Measurements from ENCODE around the gene AOC3. TPM values are rescaled to one million over a fixed set of nuclear protein-coding genes. Genes with fewer than 3 reads are reported as not detected.

Gene AOC3
- polyA plus RNA-seq, 1 of the 3 experiments (the other 2 are of a cell fraction) = 0.03 TPM

- CTCF ChIA-PET = no interaction called here
Measured at GRCh38 chr17:42877037-42877436, 26.0 kb downstream of the AOC3 start.

DNA sequence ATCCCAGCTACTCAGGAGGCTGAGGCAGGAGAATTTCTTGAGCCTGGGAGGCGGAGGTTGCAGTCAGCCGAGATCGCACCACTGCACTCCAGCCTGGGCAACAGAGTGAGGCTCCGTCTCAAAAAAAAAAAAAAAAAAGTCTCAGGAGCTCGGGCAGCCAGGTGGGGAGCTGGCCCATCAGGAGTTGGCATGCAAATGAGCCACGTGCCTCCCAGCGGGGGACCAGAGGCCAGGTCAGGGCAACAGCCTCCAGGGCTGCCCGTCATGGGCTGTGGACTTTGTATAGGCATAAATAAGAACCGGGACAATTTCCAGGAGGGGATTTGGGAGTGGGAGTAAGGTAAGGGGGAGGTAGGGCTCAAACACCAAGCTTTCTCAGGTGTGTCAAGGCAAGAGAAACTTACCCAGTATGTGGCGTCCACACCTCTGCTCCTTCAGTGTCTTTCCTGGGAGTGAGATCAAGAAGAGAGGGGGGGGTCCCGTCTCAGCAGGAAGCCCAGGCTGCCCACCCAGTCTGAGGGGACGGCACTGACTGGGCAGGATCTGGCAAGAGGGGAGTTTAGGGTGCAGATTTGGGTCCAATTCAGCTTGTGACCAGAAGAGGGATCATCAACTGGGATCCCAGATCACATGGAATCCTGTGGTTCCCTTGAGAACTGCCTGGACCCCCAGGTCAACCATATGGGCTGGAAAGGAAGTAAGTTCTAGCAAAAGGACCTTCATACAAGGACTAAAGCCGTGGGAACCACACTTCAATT lies 27.3 kb downstream of the AOC3 start:
- no peak overlapping the region for H3K4me3 ChIP-seq (ENCODE audit: low read depth in 2 of 2, low read length in 1 of 2)
- no peaks in the 10 kb centered on the region for H3K9me2 ChIP-seq
- ChIA-PET POLR2A (no interaction called here), CTCF (interaction anchor here (1.3 to 1.6 kb wide), 2 partner anchors 13 to 58 kb away, joined by 3 read pairs; no protein-coding TSS in a partner anchor)
- no peak overlapping the region for H3K9ac ChIP-seq
- H3K79me2 ChIP-seq (ENCODE audit: insufficient read depth) = no peaks in the 10 kb centered on the region
- no peak for DNase-seq
- no peaks in the 10 kb centered on the region for H3F3A ChIP-seq (replicated peaks; ENCODE audit: insufficient read depth)
- H3K4me2 ChIP-seq = no peak overlapping the region
- H3K9me3 ChIP-seq = no peaks in the 10 kb centered on the region
- 20% methylated on average over 12 of the region's 13 CpGs for WGBS (ENCODE audit: low lambda C conversion rate)
- H3K27me3 ChIP-seq (ENCODE audit: insufficient read depth) = peaks cover 39% of the 10 kb centered on the region
- no peaks in the 10 kb centered on the region for H3K36me3 ChIP-seq (replicated peaks in 1 of 2; ENCODE audit: control insufficient read depth in 1 of 2, insufficient read depth in 2 of 2, low read length in 1 of 2)
- no peaks in the 10 kb centered on the region for H3K4me1 ChIP-seq (ENCODE audit: control insufficient read depth in 1 of 2, insufficient read depth in 2 of 2, low read depth in 1 of 2, low read length in 1 of 2)
- H4K20me1 ChIP-seq (ENCODE audit: insufficient read depth) = no peaks in the 10 kb centered on the region
- no peak overlapping the region for H3K27ac ChIP-seq (ENCODE audit: low read depth in 2 of 2, low read length in 1 of 2)
- H2AFZ ChIP-seq (ENCODE audit: low read depth) = no peak overlapping the region
- TF ChIP-seq, protein P1, sequence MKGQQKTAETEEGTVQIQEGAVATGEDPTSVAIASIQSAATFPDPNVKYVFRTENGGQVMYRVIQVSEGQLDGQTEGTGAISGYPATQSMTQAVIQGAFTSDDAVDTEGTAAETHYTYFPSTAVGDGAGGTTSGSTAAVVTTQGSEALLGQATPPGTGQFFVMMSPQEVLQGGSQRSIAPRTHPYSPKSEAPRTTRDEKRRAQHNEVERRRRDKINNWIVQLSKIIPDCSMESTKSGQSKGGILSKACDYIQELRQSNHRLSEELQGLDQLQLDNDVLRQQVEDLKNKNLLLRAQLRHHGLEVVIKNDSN (IDR thresholded peaks at IDR 0.05; ENCODE audit: borderline replicate concordance, low read depth) = no peak
- TF ChIP-seq, protein P2, sequence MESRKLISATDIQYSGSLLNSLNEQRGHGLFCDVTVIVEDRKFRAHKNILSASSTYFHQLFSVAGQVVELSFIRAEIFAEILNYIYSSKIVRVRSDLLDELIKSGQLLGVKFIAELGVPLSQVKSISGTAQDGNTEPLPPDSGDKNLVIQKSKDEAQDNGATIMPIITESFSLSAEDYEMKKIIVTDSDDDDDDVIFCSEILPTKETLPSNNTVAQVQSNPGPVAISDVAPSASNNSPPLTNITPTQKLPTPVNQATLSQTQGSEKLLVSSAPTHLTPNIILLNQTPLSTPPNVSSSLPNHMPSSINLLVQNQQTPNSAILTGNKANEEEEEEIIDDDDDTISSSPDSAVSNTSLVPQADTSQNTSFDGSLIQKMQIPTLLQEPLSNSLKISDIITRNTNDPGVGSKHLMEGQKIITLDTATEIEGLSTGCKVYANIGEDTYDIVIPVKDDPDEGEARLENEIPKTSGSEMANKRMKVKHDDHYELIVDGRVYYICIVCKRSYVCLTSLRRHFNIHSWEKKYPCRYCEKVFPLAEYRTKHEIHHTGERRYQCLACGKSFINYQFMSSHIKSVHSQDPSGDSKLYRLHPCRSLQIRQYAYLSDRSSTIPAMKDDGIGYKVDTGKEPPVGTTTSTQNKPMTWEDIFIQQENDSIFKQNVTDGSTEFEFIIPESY (IDR thresholded peaks at IDR 0.05; ENCODE audit: borderline replicate concordance, low read depth) = no peak
- TF ChIP-seq GABPA (IDR thresholded peaks at IDR 0.05; ENCODE audit: low read depth) (no peak), RAD21 (IDR thresholded peaks at IDR 0.05; ENCODE audit: low read length) (no peak), EP300 (IDR thresholded peaks at IDR 0.05; ENCODE audit: borderline replicate concordance in 1 of 2, low read depth in 1 of 2, low read length in 1 of 2) (no peak), TEAD4 (IDR thresholded peaks at IDR 0.05; ENCODE audit: borderline replicate concordance, insufficient read depth) (no peak), JUND (IDR thresholded peaks at IDR 0.05) (no peak), FOXM1 (IDR thresholded peaks at IDR 0.05; ENCODE audit: low read depth) (no peak), TCF12 (IDR thresholded peaks at IDR 0.05) (no peak), YY1 (IDR thresholded peaks at IDR 0.05; ENCODE audit: low read depth) (no peak), POLR2AphosphoS5 (IDR thresholded peaks at IDR 0.05; ENCODE audit: low read depth, low read length) (no peak), MEF2A (IDR thresholded peaks at IDR 0.05; ENCODE audit: borderline replicate concordance, low read depth) (no peak)
- TF ChIP-seq, protein P3, sequence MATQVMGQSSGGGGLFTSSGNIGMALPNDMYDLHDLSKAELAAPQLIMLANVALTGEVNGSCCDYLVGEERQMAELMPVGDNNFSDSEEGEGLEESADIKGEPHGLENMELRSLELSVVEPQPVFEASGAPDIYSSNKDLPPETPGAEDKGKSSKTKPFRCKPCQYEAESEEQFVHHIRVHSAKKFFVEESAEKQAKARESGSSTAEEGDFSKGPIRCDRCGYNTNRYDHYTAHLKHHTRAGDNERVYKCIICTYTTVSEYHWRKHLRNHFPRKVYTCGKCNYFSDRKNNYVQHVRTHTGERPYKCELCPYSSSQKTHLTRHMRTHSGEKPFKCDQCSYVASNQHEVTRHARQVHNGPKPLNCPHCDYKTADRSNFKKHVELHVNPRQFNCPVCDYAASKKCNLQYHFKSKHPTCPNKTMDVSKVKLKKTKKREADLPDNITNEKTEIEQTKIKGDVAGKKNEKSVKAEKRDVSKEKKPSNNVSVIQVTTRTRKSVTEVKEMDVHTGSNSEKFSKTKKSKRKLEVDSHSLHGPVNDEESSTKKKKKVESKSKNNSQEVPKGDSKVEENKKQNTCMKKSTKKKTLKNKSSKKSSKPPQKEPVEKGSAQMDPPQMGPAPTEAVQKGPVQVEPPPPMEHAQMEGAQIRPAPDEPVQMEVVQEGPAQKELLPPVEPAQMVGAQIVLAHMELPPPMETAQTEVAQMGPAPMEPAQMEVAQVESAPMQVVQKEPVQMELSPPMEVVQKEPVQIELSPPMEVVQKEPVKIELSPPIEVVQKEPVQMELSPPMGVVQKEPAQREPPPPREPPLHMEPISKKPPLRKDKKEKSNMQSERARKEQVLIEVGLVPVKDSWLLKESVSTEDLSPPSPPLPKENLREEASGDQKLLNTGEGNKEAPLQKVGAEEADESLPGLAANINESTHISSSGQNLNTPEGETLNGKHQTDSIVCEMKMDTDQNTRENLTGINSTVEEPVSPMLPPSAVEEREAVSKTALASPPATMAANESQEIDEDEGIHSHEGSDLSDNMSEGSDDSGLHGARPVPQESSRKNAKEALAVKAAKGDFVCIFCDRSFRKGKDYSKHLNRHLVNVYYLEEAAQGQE (IDR thresholded peaks at IDR 0.05; ENCODE audit: low read depth, low read length) = no peak

More at GRCh38 chr17:42877037-42877436, 26.0 kb downstream of the AOC3 start:
- no peaks in the 10 kb centered on the region for H3K9me2 ChIP-seq
- no peaks in the 10 kb centered on the region for H3K79me2 ChIP-seq (ENCODE audit: insufficient read depth)
- no peak overlapping the region for H3K27ac ChIP-seq (ENCODE audit: low read depth in 2 of 2, low read length in 1 of 2)
- H4K20me1 ChIP-seq (ENCODE audit: insufficient read depth) = no peaks in the 10 kb centered on the region
- H3K9ac ChIP-seq = no peak overlapping the region
- WGBS (ENCODE audit: low lambda C conversion rate) = 62% methylated on average over 10 of the region's 10 CpGs
- POLR2A ChIA-PET = no interaction called here
- no peaks in the 10 kb centered on the region for H3K9me3 ChIP-seq
- TF ChIP-seq PBX3 (IDR thresholded peaks at IDR 0.05) (no peak), RAD21 (IDR thresholded peaks at IDR 0.05; ENCODE audit: low read length) (no peak), EZH2phosphoT487 (IDR thresholded peaks at IDR 0.05; ENCODE audit: borderline replicate concordance, low read depth) (no peak), NFIC (IDR thresholded peaks at IDR 0.05; ENCODE audit: borderline replicate concordance) (no peak), TCF12 (IDR thresholded peaks at IDR 0.05) (no peak), MXI1 (IDR thresholded peaks at IDR 0.05; ENCODE audit: low read depth, low read length) (no peak), RFX5 (IDR thresholded peaks at IDR 0.05; ENCODE audit: low read length) (no peak), SIN3A (IDR thresholded peaks at IDR 0.05; ENCODE audit: borderline replicate concordance, low read depth, low read length) (no peak), CHD2 (IDR thresholded peaks at IDR 0.05; ENCODE audit: low read length, partially characterized antibody) (no peak), GABPA (IDR thresholded peaks at IDR 0.05; ENCODE audit: low read depth) (no peak), TAF1 (IDR thresholded peaks at IDR 0.05; ENCODE audit: borderline replicate concordance, low read depth, low read length) (no peak), NRF1 (IDR thresholded peaks at IDR 0.05; ENCODE audit: low read depth, low read length) (no peak), GATA2 (CRISPR knock-in tag; IDR thresholded peaks at IDR 0.05) (no peak), ELF1 (IDR thresholded peaks at IDR 0.05) (no peak), YY1 (IDR thresholded peaks at IDR 0.05; ENCODE audit: low read depth) (no peak), POLR2AphosphoS5 (IDR thresholded peaks at IDR 0.05; ENCODE audit: low read depth, low read length) (no peak)
- H3F3A ChIP-seq (replicated peaks; ENCODE audit: insufficient read depth) = no peaks in the 10 kb centered on the region
- H2AFZ ChIP-seq (ENCODE audit: low read depth) = no peak overlapping the region
- no peak overlapping the region for H3K4me2 ChIP-seq
- H3K4me1 ChIP-seq (ENCODE audit: control insufficient read depth in 1 of 2, insufficient read depth in 2 of 2, low read depth in 1 of 2, low read length in 1 of 2) = no peaks in the 10 kb centered on the region
- no peak overlapping the region for H3K4me3 ChIP-seq (ENCODE audit: low read depth in 2 of 2, low read length in 1 of 2)
- no peak for DNase-seq
- peaks cover 51% of the 10 kb centered on the region for H3K27me3 ChIP-seq (ENCODE audit: insufficient read depth)
- H3K36me3 ChIP-seq (replicated peaks in 1 of 2; ENCODE audit: control insufficient read depth in 1 of 2, insufficient read depth in 2 of 2, low read length in 1 of 2) = no peaks in the 10 kb centered on the region
